Measurements from ENCODE around the gene ERN1. TPM values are rescaled to one million over a fixed set of nuclear protein-coding genes. Genes with fewer than 3 reads are reported as not detected.

ERN1 gene
- polyA plus RNA-seq, 1 donor from 2014 or later, result 2.3 TPM

DNA sequence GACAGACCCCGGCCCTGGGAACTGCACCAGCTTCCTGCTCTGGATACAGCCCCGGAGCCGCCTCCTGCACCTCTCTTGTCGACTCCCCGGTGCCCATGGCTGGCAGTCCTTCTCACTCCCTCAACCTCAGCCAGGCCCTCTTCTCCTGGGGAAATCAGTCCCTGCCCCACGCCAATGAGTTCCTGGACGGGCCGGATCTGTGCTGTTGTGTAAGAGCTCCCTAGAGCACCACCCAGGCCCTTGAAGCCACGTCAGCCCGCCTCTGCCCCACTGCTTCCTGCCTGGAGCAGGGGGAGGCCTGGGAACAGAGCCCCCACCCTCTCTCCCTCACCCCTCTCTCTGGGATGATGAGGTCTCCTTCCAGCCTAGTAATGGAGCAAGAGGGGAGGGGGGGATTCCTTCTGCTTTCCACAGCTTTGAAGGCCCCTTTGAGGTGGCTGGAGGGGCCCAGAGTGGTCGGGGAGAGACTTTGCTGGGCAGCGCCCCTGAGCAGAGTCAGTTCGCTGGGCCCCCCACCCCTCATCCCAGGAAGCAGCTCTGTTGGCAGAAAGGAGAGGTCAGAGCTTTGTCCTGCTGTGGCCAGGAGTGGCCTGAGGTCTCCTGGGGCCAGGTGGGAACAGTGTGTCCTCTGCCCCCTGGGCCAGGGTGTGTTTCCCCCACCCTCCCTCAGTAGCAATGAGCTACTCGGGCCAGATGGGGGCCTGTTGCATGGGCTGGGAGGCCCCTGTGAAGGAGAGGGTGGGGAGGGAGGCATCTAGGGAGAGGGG is 128.0 kb downstream of the ERN1 start:
- Histone ChIP-seq H3K9me2 (ENCODE audit: insufficient read depth, low read length) (no peaks in the 10 kb centered on the region), H2AFZ (ENCODE audit: low read depth, low read length) (no peak overlapping the region), H3K27ac (ENCODE audit: low read length) (no peak overlapping the region), H3K4me3 (ENCODE audit: low read length) (no peak overlapping the region), H3K27me3 (ENCODE audit: insufficient read depth, low read depth, low read length) (no peaks in the 10 kb centered on the region), H3F3A (ENCODE audit: insufficient read depth, low read length, poor library complexity, severe bottlenecking) (no peaks in the 10 kb centered on the region), H3K79me2 (replicated peaks; ENCODE audit: insufficient read depth, low read length) (no peaks in the 10 kb centered on the region), H4K20me1 (ENCODE audit: insufficient read depth) (no peaks in the 10 kb centered on the region), H3K36me3 (ENCODE audit: insufficient read depth, low read length) (no peaks in the 10 kb centered on the region), H3K4me2 (ENCODE audit: low read length) (no peak overlapping the region), H3K9ac (ENCODE audit: low read length) (no peak overlapping the region), H3K9me3 (ENCODE audit: low read length) (no peaks in the 10 kb centered on the region)
- TF ChIP-seq CTCF (IDR thresholded peaks at IDR 0.05; ENCODE audit: poor library complexity, severe bottlenecking) (no peak), MXI1 (conservative IDR thresholded peaks at IDR 0.05; ENCODE audit: poor library complexity, severe bottlenecking) (no peak), EZH2 (IDR thresholded peaks at IDR 0.05; ENCODE audit: borderline replicate concordance, insufficient read depth, low read length, poor library complexity, severe bottlenecking) (no peak), RAD21 (conservative IDR thresholded peaks at IDR 0.05) (no peak), SMC3 (conservative IDR thresholded peaks at IDR 0.05; ENCODE audit: poor library complexity) (no peak), EP300 (conservative IDR thresholded peaks at IDR 0.05; ENCODE audit: poor library complexity, severe bottlenecking) (no peak), TAF1 (IDR thresholded peaks at IDR 0.05; ENCODE audit: low read depth) (no peak), REST (IDR thresholded peaks at IDR 0.05; ENCODE audit: borderline replicate concordance) (no peak), POLR2AphosphoS5 (IDR thresholded peaks at IDR 0.05) (no peak)

GRCh38 chr17:64001091-64001579 is 128.8 kb downstream of the ERN1 start:
- Histone ChIP-seq H3K4me3 (ENCODE audit: low read length) (no peak overlapping the region), H3K9me2 (ENCODE audit: insufficient read depth, low read length) (no peaks in the 10 kb centered on the region), H3K27me3 (ENCODE audit: insufficient read depth, low read depth, low read length) (no peaks in the 10 kb centered on the region), H3K36me3 (ENCODE audit: insufficient read depth, low read length) (no peaks in the 10 kb centered on the region), H4K20me1 (ENCODE audit: insufficient read depth) (no peaks in the 10 kb centered on the region), H3K27ac (ENCODE audit: low read length) (no peak overlapping the region), H3K4me2 (ENCODE audit: low read length) (no peak overlapping the region), H3K9ac (ENCODE audit: low read length) (no peak overlapping the region), H3K79me2 (replicated peaks; ENCODE audit: insufficient read depth, low read length) (no peaks in the 10 kb centered on the region), H3K9me3 (ENCODE audit: low read length) (no peaks in the 10 kb centered on the region), H3F3A (ENCODE audit: insufficient read depth, low read length, poor library complexity, severe bottlenecking) (no peaks in the 10 kb centered on the region), H2AFZ (ENCODE audit: low read depth, low read length) (no peak overlapping the region)
- TF ChIP-seq EP300 (conservative IDR thresholded peaks at IDR 0.05; ENCODE audit: poor library complexity, severe bottlenecking) (no peak), REST (IDR thresholded peaks at IDR 0.05; ENCODE audit: borderline replicate concordance) (no peak), TAF1 (IDR thresholded peaks at IDR 0.05; ENCODE audit: low read depth) (no peak), SMC3 (conservative IDR thresholded peaks at IDR 0.05; ENCODE audit: poor library complexity) (no peak), POLR2AphosphoS5 (IDR thresholded peaks at IDR 0.05) (no peak), RAD21 (conservative IDR thresholded peaks at IDR 0.05) (no peak), MXI1 (conservative IDR thresholded peaks at IDR 0.05; ENCODE audit: poor library complexity, severe bottlenecking) (no peak), EZH2 (IDR thresholded peaks at IDR 0.05; ENCODE audit: borderline replicate concordance, insufficient read depth, low read length, poor library complexity, severe bottlenecking) (no peak), CTCF (IDR thresholded peaks at IDR 0.05; ENCODE audit: poor library complexity, severe bottlenecking) (no peak)

Data from neural cell (in vitro differentiated cells).